Measurements from ENCODE around the gene RASSF10.

DNA sequence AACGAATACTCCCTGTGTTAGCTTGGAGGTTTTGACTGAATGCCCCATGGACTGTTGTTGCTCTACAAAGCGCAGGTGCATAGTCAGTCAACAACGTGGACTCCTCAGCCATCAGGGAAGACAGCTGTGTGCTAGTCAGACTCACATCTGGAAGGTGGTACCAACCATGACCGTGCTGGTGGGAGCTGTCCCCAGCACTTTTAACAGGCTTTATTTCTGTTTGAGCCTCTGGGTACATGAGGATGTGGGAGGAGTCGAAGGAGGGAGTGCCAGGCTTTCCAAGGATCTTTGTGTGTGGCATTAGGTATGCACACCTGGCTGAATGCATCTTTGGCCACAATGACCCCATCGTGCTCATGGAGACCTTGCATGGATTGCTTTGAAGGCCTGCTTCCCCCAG is 6.6 kb downstream of the RASSF10 start:
- no peak for TF ChIP-seq EZH2 (IDR thresholded peaks at IDR 0.05)
- TF ChIP-seq, protein P1, sequence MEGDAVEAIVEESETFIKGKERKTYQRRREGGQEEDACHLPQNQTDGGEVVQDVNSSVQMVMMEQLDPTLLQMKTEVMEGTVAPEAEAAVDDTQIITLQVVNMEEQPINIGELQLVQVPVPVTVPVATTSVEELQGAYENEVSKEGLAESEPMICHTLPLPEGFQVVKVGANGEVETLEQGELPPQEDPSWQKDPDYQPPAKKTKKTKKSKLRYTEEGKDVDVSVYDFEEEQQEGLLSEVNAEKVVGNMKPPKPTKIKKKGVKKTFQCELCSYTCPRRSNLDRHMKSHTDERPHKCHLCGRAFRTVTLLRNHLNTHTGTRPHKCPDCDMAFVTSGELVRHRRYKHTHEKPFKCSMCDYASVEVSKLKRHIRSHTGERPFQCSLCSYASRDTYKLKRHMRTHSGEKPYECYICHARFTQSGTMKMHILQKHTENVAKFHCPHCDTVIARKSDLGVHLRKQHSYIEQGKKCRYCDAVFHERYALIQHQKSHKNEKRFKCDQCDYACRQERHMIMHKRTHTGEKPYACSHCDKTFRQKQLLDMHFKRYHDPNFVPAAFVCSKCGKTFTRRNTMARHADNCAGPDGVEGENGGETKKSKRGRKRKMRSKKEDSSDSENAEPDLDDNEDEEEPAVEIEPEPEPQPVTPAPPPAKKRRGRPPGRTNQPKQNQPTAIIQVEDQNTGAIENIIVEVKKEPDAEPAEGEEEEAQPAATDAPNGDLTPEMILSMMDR (IDR thresholded peaks at IDR 0.05): no peak

Data from neural progenitor cell (in vitro differentiated cells).